GM21367 (cell line): ENCODE results near the gene STEAP4.

Experiments used
- ATAC-seq: cut with Tn5 transposase; IDR thresholded peaks from one replicate; pipeline ENCODE4 v1.9.1; 2021; ENCODE audit not compliant: unreplicated experiment

The STEAP4 gene

DNA sequence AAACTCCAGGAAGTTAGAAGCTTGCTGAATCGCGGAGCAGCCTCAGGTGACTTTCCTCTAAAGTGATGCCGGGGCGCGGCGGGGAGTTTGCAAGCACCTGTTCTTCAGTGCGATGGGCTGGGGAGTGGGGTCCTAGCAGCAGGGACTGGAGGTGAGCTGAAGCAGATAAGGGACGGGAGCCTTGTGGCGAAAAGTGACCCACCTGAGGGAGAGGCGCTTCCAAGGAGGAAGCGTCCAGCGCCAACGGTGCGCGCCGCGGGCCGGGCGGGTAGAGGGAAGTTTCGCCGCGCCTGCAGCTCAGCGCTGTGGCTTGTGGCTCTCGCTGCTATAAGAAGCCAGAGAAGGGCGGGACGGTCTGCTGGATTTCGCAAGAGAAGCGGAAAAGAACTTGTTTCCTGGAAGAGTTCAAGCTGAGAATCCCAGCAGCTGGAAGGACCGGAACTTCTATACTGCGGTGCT is at the start of gene STEAP4:
Gene STEAP4 (minus strand): TSS at position 305 of the 459 bp plus-strand sequence. CDS start 22,625 bp downstream, outside the sequence.
- ATAC-seq, result no peak

DNA sequence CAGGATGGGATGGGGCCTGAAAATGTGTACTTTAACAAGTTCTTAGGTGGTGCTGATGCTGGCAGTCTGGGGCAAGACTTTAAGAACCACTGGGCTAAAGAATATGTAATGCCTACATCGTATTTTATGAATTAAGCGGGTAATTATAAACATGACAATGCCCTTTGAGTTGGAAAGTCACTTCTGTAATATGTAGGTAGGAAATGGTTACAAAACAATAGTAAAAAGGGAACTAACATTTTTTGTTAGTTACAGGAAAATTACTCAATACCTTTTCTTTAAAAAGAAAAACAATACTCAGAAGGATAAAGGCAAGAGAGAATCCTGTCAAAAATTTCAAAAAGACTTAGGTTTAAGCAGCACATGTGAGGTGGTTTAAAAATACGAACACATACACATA is 48.3 kb upstream of the STEAP4 start:
- ATAC-seq, result no peak

DNA sequence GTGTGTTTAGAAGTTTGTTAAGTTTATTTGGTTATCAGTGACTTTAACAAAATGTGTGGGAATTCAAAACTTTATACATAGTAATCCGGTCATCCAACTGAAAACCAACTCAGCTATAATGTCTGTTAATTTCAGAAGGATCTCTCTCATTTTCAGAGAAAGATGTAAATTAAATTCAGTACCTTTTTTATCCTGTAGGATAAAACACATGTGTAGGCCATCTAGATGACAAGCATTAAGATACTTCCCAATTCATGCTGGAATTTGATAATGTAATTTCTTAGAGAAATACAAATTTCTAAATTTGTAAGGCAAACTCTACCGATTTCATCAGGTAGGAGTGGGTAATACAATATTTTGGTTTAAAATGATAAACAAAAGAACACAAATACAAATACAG is 43.4 kb upstream of the STEAP4 start:
- no peak for ATAC-seq

DNA sequence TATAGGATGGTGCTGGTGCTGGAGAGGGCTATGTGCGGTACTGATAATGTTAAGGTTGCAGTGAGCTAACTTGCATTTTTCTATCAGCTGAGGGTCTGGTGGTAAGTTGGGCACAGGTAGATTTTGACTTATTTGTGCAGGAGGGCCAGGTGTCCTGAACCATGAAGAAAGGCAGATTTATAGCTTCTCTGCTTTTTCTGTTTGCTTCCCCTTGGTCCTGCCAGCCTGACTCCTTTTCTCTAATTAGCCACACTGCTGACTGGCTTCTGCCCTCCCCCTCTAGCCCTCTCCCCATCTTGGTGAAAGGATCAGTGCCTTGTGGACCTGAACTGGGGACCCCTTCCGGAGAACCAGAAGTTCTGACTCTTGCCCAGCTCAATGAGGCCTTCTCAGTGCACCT is 40.8 kb upstream of the STEAP4 start:
- ATAC-seq, result no peak

DNA sequence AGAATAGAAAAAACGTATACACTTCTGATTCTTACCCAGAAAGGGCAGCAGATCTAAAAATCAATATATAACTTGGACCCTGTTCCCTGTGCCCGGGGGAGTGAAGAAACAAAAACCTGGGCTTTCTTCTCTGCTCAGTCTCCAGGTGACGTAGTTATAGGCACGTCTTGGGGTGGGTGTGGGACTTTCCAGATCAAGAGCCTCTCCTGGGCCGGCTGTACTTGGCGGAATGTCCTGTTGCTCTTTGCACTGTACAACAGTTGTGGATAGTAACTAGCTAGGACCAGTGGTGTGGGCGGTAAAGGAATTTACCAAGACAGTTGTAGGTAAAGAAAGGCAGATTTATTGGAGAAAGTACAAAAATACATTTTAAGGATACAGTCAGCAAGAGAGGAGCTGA is 40.4 kb upstream of the STEAP4 start:
- ATAC-seq, result no peak

DNA sequence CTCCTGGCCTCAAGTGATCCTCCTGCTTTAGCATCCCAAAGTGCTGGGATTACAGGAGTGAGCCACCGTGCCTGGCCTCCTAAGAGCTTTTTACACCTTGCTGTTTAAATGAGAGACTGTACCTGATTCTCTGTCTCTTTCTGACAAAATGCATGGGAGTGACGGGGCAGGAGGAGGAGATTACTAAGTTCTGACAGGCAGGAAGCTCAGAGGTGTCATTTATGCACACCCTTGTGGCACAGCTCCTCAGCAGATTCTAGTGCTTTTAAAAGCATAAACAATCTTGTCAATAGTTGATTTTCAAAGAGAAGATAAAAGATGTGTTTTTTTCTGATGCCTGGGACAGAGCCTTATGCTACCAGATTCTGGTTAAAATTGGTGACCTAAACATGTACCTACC is 39.7 kb upstream of the STEAP4 start:
- no peak for ATAC-seq

DNA sequence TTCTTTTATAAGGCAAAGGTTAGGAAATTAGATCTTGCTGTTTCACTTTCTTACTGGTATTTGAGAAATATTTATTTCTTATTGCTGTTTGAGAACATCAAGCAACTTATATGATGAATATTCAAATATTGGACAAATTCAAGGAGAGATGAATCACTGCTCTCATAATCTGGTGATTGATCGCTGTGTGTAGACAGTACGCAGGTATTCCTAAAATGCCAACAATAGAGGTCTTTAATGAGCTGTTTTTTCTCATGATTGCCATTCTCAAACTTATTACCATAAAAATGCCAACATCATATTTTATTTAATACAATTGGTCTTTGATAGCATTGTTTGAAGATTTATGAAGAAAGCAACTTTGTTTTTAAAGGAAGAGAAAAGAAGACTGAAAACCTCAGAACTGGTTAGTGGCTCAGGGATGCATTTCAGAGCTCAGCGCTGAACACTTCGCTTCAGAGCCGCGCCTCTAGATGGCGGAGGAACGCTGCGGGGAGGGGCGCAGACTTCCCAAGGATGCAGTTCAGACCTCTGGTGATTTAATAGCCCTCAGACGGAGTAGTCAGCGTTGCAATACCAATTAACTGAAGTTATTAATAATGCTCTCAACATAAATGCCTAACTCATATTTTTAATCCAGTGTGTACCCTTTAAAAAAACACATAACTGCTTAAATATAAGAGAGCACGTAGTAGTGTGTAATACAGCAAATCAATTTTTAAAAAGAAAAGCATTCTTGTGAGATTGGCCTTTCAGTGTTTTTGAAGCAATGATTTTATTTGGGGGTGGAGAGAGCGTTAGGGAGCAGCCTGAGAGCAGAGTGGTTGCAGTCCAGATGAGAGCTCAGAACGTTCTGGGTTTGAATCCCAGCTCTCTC is 38.5 kb upstream of the STEAP4 start:
- no peak for ATAC-seq

DNA sequence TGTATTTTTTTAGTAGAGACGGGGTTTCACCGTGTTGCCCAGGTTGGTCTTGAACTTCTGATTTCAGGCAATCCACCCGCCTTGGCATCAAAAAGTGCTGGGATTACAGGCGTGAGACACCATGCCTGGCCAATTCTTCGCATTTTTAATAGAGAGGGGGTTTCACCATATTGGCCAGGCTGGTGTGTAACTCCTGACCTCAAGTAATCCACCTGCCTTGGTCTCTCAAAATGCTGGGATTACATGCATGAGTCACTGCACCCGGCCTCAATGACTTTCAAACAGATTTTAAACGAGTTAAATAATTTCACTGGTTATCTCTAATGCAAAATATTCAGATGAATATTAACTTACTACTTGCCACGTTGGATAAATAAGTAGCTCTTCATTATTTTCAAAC is 37.6 kb upstream of the STEAP4 start:
- no peak for ATAC-seq

DNA sequence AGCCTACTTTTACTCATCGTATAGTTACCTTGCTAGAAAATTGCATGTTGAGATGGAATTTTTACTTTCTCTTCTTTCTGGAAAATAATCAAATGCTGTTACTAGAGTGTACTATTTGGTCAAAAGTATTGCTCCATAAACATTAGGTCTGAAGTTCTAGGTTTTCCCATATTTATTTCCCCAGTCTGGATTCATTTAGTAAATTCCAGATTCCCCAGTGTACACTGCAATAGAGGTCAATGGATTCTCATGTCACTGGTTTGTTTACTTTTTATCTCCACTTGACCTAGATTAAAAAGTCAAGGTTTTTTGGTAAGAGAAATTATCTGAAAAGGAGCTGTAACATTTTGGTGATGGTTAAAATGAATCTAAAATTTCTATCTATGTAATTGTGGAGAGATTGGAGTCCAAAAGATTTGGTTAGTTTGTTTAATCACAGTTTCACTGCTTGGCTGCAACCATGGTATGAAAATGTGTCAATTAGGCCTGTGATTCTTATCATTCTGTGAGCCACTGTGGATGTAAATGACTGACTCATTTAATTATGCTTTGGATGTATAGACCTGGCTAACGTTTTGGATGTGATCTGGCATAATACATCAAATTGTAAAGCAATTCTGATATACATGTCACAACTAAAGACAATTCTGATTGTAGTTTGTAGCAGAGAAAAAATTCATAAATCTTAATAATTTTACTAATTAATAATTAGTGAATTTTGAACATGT is 32.7 kb upstream of the STEAP4 start:
- ATAC-seq, result no peak

DNA sequence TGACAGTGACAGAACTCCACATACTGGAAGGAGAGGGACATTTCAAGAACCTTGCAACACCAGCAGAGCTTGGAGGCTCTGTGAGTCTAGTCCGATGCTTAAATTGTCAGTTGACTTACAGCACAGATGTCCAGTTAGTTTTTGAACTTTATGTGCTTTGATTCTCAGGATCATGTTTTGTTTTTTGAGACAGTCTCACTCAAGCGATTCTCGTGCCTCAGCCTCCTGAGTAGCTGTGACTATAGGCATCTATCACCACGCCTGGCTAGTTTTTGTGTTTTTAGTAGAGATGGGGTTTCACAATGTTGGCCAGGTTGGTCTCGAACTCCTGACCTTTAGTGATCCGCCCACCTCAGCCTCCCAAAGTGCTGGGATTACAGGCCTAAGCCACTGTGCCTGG is 31.8 kb upstream of the STEAP4 start:
- no peak for ATAC-seq

DNA sequence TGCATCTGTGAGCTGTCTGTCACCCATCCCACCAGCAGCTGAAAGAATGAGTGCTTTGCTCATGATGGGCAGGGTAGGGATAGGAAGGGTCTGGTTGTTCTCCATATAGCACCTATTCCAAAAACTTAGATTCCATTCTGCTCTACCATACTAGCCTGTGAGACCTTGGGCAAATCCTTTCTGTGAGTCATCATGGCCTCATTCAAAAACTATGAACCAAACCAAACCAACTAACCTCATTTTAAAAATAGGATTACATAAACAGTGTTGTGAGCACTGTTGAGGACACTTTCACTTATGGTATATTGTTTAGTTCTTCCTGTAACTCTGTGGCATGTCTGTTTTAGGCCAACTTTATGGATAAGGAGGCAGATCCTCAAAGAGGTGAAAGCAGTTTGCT is 30.9 kb upstream of the STEAP4 start:
- ATAC-seq, result no peak

DNA sequence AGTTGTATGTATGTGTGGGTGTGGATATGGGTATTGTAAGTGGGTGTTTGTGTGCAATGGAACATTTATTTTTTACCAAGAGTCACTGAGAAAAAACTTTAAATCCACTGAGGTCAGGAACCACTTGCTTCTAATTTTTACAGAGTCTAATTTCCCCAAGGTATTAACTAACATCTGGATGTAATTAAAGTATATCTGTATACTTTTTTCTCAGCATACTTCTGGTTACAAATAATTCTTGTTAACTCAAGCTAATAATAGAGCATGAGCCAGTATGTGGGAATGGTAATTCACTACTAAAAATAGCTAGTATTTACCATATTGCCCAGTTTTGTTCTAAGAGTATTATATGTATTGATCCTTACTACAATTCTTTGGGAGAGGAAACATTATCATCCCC is 24.6 kb upstream of the STEAP4 start:
- ATAC-seq, result no peak

DNA sequence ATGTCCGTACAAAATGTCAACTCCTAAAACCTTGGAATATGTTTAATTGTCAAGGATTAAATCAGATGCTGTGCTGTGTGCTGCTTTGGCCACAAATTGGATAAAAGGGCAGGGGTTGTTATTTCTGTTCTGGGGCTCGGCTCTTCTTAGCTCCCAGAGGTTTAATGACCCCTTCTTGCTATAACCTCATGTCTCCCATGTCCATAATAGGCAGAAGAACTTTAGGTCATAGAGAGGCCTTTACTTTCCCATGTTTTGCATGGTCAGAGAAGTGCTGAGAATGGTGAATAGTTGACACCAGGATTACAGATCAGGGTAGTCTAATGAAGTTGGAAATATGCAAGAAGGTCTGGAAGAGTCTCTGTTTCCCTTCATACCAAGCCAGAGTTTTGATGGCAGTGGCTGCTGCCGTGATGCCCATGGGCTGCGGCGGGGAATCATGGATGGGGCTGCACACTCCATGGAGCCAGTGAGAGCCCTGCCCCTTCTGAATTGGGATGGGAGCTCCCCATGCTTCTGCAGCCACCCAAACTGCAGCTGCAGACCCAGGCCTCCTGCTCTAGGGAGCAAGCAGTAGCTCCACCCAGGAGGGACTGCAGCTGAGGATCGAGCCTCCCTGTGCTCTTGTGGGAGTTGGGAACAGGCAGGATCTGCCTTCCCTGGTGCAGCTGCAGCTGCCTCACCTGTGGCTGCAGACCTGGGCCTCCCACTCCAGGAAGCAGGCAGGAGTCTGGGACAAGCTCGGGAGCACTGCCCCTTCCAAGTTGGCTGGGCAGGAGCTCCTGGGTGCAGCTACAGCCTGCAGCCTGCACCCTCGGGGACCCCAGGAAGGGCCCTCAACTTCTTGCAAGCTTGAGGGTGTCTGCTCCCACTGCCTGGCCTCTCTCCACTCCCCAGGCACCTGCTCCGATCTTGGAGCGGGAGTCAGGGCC is 23.1 kb upstream of the STEAP4 start:
- ATAC-seq, result no peak

DNA sequence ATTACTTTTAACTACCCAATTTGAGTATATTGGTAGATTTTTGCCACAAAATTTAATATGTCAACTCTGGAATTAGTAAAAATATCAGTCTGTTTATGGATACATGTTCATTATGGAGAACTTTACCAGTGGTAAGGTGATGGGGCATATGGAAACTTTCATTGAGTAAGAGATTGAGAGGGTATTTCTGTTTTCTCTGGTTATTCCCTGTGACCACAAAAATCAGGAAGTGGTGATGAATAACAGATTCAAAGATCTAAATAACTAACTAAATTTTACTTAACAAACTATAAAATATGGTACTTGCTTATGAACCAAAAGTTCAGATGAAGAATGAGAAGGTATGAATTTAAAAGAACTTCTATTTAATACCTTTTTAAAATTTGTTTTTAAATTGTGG is 22.1 kb upstream of the STEAP4 start:
- no peak for ATAC-seq

DNA sequence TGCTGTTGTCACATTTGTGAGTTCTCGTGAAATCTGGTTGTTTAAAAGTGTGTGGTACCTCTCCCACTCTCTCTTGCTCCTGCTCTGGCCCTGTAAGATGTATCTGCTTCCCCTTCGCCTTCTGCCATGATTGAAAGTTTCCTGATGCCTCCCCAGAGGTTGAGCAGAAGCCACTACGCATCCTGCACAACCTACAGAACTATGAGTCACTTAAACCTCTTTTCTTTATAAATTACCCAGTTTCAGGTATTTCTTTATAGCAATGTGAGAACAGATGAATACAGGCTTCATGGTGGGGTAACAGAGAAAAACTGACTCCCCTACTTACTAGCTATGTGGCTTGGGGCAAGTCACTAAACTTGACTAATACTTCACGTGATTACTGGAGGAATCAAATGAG is 18.0 kb upstream of the STEAP4 start:
- ATAC-seq, result no peak

DNA sequence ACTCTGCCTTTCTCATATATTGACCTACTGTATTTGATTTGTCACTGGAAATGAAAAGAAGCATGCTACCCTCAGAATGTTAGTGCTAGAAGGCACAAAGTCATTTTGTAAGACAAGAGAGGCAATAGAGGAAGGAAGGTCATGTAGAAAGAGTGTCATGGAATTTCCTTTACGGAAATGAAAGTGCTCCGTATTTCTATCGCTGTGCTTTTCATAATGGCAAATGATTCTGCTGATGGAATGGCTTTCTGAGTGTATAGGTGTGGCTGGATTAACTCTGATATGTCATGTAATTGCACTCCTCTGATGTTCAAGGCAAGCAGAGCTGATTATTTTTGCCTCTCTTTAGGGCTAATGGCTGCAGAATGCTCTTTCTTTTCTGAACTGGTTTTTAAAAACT is 15.5 kb upstream of the STEAP4 start:
- ATAC-seq, result no peak

DNA sequence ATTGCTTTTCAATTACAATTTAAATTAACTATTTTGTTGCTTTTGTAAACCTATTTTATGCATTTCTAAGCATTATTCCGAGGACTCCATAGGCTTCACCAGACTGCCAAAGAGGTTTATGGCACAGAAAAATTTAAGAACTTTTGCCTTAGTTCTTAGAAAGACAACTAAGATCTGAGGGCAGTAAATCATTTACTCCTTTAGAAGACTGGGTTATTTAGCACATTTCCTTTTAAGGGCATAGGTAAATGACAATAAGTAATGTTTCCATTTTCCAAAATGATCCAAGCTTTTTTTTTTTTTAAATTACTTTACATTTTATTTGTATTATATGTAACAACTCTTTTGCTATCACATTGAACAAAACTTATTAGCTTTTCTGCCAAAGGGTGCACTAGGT is 15.0 kb upstream of the STEAP4 start:
- no peak for ATAC-seq

DNA sequence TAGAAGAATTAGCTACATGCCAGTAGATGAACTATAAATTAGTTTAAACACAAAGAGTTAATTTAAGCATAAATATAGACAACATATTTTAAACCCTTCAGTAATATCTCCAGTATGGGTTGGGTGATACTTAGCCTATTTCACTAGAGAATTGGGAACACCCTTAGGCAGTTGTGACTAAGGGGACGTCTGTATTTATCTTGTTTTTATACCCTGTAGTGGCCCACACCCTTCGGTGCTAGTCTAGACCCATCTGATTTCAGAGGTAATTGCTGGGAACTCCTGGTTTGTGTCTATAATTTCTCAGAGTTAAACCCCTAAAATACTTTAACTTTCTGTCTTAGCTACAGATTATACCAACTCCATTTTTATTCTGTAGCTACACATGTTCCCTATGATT is 11.5 kb upstream of the STEAP4 start:
- no peak for ATAC-seq

DNA sequence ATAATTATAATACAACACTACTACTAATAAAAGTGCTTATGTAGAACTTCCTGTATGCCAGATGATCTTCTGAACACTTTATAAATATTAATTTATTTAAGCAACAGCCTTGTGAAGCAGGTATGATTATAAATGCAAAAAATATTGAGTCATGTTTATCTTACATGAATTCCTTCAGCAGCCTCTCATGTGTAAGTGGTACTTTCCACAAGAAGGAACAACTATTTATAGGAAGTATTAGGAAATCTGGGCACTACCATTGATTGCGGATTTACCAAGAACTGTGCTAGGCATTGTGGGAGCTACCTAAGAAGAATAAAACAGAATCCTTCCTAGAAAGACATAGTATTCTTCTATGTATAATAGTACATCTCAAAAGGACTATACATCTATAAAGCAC is 10.7 kb upstream of the STEAP4 start:
- ATAC-seq, result no peak

DNA sequence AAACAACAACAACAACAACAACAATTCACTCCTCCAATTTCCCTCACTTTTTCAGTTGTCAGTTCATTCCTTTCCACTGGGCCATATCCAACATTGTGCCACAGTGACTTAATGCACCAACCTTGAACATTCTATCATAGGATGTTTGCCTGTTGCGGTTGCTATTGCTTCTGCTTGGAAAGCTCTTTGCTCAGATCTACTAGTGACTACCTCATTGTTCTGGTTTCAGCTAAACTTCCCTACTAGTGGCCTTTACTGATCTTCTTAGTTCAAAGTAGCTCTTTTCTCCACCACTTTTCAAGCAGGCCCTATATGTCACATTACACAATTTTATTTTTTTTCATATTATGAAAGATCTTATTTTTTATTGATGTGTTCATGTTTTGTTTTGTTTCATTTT is 9.8 kb upstream of the STEAP4 start:
- ATAC-seq, result no peak

DNA sequence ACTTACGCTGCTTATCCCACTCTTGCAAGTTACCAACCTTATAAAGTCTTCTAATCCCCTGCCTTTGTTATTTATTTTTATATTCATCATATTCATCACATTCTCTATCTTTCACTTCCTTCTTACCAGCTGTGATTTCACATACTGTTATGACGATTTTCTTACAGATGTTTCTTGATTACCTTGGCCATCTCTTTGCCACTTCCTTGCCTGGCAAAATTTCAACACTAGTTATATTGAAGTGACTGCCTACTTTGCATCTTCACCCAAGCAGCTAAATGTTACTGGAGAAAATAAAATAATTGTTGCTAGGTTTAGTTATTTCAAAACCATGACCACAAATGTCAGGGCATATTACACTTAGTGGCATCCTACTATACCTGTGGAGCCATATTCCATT is 8.8 kb upstream of the STEAP4 start:
- ATAC-seq, result no peak
